Thymus (tissue), 14 donors: ENCODE measurements around the gene SP2. TPM values are rescaled to one million over a fixed set of nuclear protein-coding genes. Genes with fewer than 3 reads are reported as not detected.
A peak's percentile ranks its signal among the peaks of the same experiment; 100 is the strongest.

Source experiments
- DNase-seq, 9 donors: peaks; one replicate each; pipeline ENCODE4 v3.0.0-alpha.2; 2013; ENCODE audit warnings: low spot score in 9 of 9, low read depth in 6 of 9, missing footprints in 1 of 9
- H3K27ac ChIP-seq, 2 donors: one replicate each; pipeline ENCODE4 v1.5.1; 2013; ENCODE audit warnings: control low read depth in 1 of 2, low read depth in 1 of 2, low read length in 1 of 2, mild to moderate bottlenecking in 1 of 2, moderate library complexity in 1 of 2
- H3K27me3 ChIP-seq, 2 donors: one replicate each; pipeline ENCODE4 v1.5.1; 2013; ENCODE audit warnings: low read length in 1 of 2; ENCODE audit not compliant: control insufficient read depth in 2 of 2, insufficient read depth in 1 of 2
- H3K36me3 ChIP-seq, 2 donors: one replicate each; pipeline ENCODE4 v1.5.1; 2013; ENCODE audit warnings: low read length in 1 of 2, mild to moderate bottlenecking in 1 of 2, moderate library complexity in 1 of 2; ENCODE audit not compliant: control insufficient read depth in 2 of 2, insufficient read depth in 2 of 2
- H3K4me1 ChIP-seq, 2 donors: one replicate each; pipeline ENCODE4 v1.5.1; 2013; ENCODE audit warnings: low read length in 2 of 2; ENCODE audit not compliant: control insufficient read depth in 2 of 2, insufficient read depth in 2 of 2
- H3K4me3 ChIP-seq, 2 donors: one replicate each; pipeline ENCODE4 v1.5.1; 2013; ENCODE audit warnings: low read length in 2 of 2, control low read depth in 1 of 2, mild to moderate bottlenecking in 1 of 2
- H3K9me3 ChIP-seq, 2 donors: one replicate each; pipeline ENCODE4 v1.5.1; 2013; ENCODE audit warnings: low read length in 1 of 2, mild to moderate bottlenecking in 1 of 2; ENCODE audit not compliant: control insufficient read depth in 2 of 2, insufficient read depth in 1 of 2
- WGBS: extraction: QIAGEN DNeasy Blood & Tissue Kit; methylation state at CpG from one replicate; pipeline ENCODE4 v1.1.7; 2013; 5-methylcytosine and 5-hydroxymethylcytosine counted together
- long read RNA-seq, 10 donors: transcript quantifications; one replicate each; lab custom pipeline, GENCODE V29; 2026
- polyA plus RNA-seq: library from polyadenylated mRNA; stranded (reverse); fragments of 200-250 nt; gene quantifications from one replicate; pipeline ENCODE4 v1.2.3, GENCODE V29; 2013
- total RNA-seq: library from RNA; stranded (reverse); fragments of 120-200 nt; gene quantifications from one replicate; pipeline ENCODE4 v1.2.4, GENCODE V29; 2013
- donor health status: healthy.

Gene SP2
- total RNA-seq, result 1.3 TPM
- polyA plus RNA-seq, result 10.6 TPM
- long read RNA-seq, donor 1, result 0 reads
- long read RNA-seq, donor 2, result 0 reads
- long read RNA-seq, donor 3, partial matches to known transcripts, result 9 of 11 reads
- long read RNA-seq, donor 3, other reads (novel, unspliced or antisense), result 0 of 11 reads
- long read RNA-seq, donor 4, partial matches to known transcripts, result 5 of 9 reads
- long read RNA-seq, donor 4, other reads (novel, unspliced or antisense), result 0 of 9 reads
- long read RNA-seq, donor 5, partial matches to known transcripts, result 37 of 39 reads
- long read RNA-seq, donor 5, other reads (novel, unspliced or antisense), result 0 of 39 reads
- long read RNA-seq, donor 6, transcript SP2-201 (7 exons, 3,112 nt), result major isoform, 5 of 10 reads
- long read RNA-seq, donor 6, partial matches to known transcripts, result 5 of 10 reads
- long read RNA-seq, donor 6, other reads (novel, unspliced or antisense), result 0 of 10 reads
- long read RNA-seq, donor 7, partial matches to known transcripts, result 11 of 13 reads
- long read RNA-seq, donor 7, other reads (novel, unspliced or antisense), result 0 of 13 reads
- long read RNA-seq, donor 8, partial matches to known transcripts, result 5 of 6 reads
- long read RNA-seq, donor 8, other reads (novel, unspliced or antisense), result 0 of 6 reads
- long read RNA-seq, donor 9, partial matches to known transcripts, result 11 of 11 reads
- long read RNA-seq, donor 9, other reads (novel, unspliced or antisense), result 0 of 11 reads
- long read RNA-seq, donor 10, partial matches to known transcripts, result 8 of 10 reads
- long read RNA-seq, donor 10, other reads (novel, unspliced or antisense), result 0 of 10 reads

DNA sequence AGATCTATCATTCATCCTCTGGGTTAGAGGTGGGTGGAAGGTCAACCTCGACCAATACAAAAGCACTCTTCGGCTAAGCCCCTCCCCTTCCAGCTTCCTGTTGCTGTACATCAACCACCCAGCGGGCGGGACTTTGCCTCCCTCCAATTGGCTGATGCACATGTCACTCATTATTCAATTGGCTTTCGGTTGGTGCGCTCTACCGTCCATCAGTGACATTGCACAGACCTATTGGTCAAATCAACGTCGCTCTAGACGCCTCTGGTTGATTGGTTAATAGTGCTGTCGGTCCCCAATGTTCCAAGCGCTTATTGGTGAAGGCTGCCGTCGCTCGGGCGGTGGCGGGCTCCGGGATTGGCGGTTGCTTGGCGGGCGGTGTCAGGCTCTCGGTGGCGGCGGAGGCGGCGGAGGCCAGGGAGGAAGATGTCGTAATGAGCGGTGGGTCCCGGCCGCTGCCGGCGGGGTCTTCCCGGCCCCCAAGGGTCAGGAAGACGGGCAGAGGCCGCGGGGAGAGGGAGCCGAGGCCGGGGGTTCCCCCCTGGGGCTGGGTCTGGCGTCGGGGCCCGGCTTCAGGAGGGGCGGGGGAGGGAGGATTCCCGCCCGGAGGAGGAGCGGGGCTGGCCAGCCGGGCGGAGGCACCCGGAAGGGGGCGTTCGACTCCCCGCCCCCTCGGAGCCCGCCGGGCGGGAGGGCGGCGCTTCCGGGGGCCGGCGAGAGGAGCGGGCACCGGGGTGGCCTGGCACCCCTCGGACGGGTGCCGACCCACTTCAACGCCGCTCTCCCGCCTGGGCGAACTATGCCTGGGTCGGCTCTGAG, at the start of gene SP2:
SP2 (plus strand) TSS at position 381 of the 816 bp plus-strand sequence; CDS start at position 432, 51 bp downstream.
- H3K4me1 ChIP-seq, result peaks cover 20 to 32% of the 10 kb centered on the region in 2 donors
- H3K4me3 ChIP-seq, result peak within 1 kb of the TSS; percentile 75 to 96
- peaks cover 0 to 18% of the 10 kb centered on the region in 2 donors for H3K36me3 ChIP-seq
- H3K9me3 ChIP-seq, result no peaks in the 10 kb centered on the region
- H3K27ac ChIP-seq, result peak within 1 kb of the TSS; percentile 94 to 98
- no peaks in the 10 kb centered on the region for H3K27me3 ChIP-seq
- under 1% methylated on average over 70 of the region's 70 CpGs for WGBS
- peak; percentile 100 for DNase-seq

DNA sequence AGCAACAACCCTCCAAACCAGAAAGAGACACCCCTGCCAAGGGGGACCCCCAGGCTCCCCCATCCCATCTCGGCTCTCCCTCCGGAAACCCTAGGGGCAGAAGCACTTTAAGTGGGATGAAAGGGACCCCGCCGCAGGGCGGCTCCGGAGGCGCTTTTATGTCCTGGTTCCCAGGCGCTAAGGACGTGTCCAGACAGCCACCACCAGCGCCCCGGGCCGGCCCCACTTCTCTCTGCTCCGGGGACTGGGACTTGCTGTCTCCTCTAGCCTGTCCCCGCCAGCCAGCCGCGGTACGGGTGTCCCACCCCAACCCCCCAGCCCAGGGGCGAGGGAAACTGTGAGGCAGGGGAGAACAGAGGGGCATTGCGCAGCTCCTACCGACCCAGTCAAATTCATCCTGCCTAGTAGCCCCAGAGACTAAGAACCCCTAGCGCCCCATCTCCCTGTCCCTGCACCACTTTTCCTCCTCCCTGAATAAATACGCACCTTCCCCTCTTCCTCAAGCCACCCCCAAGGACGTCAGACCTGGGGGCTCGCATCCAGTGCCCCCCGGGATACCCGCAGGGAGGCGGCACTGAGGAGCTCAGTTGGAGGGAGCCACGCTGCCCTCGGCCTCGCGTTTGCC, 49.2 kb upstream of the SP2 start:
- H3K9me3 ChIP-seq, result peaks cover 0 to 18% of the 10 kb centered on the region in 2 donors
- no peak overlapping the region for H3K27ac ChIP-seq
- 17% methylated on average over 31 of the region's 31 CpGs for WGBS
- H3K4me3 ChIP-seq, result no peak overlapping the region
- no peaks in the 10 kb centered on the region for H3K36me3 ChIP-seq
- no peak for DNase-seq
- H3K4me1 ChIP-seq, result peaks cover 2 to 48% of the 10 kb centered on the region in 2 donors
- H3K27me3 ChIP-seq, result peaks cover 69 to 80% of the 10 kb centered on the region in 2 donors

- DNase-seq, result peak in 4 of 9 donors; percentile 30 to 54 (median 42)
- Histone ChIP-seq H3K9me3 (peaks cover 0 to 18% of the 10 kb centered on the region in 2 donors), H3K27ac (no peak overlapping the region), H3K4me1 (peaks cover 2 to 52% of the 10 kb centered on the region in 2 donors), H3K4me3 (no peak overlapping the region), H3K36me3 (no peaks in the 10 kb centered on the region), H3K27me3 (peaks cover 77 to 87% of the 10 kb centered on the region in 2 donors)
- WGBS, result 31% methylated on average over 71 of the region's 71 CpGs
Measured at GRCh38 chr17:47847341-47848197, 48.5 kb upstream of the SP2 start.

DNA sequence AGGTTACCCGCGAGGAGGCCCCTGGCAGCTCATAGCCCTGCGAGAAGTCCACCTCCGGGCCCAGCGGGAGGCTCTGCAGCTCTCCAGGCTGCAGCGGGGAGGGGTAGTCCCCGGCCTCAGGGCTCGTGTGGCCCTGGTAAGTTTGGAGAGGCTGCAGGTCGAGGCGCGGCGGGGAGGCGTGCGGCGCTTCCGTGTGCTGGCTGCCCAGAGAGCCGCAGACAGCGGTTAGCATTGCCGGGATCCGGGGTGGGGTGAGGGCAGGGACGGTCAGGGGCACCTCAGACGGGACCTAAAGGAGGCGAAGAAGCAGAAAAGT, 47.9 kb upstream of the SP2 start:
- peaks cover 0 to 18% of the 10 kb centered on the region in 2 donors for H3K9me3 ChIP-seq
- H3K27ac ChIP-seq, result no peak overlapping the region
- WGBS, result 68% methylated on average over 23 of the region's 23 CpGs
- H3K4me3 ChIP-seq, result no peak overlapping the region
- H3K4me1 ChIP-seq, result peaks cover 2 to 48% of the 10 kb centered on the region in 2 donors
- H3K27me3 ChIP-seq, result peaks cover 83 to 93% of the 10 kb centered on the region in 2 donors
- DNase-seq, result no peak
- H3K36me3 ChIP-seq, result no peaks in the 10 kb centered on the region

DNA sequence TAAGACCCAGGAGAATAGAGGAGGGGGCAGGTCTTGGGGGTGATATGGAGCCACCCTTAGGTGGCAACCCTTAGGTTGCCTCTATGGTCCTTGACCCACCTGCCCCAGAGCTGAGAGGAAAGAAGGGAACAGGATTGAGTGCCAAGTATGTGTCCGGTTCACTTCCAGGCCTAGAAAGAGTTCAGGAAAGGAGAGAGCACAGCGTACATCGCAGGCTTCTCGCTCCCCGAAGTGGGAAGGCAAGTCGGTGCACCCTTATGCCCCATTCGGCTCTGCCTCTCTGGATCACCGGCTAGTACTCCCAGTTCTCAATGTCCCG, 45.7 kb upstream of the SP2 start:
- no peaks in the 10 kb centered on the region for H3K36me3 ChIP-seq
- no peak overlapping the region for H3K27ac ChIP-seq
- peaks cover 94 to 100% of the 10 kb centered on the region in 2 donors for H3K27me3 ChIP-seq
- no peak for DNase-seq
- no peak overlapping the region for H3K4me3 ChIP-seq
- H3K9me3 ChIP-seq, result peaks cover 0 to 18% of the 10 kb centered on the region in 2 donors
- H3K4me1 ChIP-seq, result peaks cover 2 to 37% of the 10 kb centered on the region in 2 donors
- WGBS, result 68% methylated on average over 9 of the region's 9 CpGs

DNA sequence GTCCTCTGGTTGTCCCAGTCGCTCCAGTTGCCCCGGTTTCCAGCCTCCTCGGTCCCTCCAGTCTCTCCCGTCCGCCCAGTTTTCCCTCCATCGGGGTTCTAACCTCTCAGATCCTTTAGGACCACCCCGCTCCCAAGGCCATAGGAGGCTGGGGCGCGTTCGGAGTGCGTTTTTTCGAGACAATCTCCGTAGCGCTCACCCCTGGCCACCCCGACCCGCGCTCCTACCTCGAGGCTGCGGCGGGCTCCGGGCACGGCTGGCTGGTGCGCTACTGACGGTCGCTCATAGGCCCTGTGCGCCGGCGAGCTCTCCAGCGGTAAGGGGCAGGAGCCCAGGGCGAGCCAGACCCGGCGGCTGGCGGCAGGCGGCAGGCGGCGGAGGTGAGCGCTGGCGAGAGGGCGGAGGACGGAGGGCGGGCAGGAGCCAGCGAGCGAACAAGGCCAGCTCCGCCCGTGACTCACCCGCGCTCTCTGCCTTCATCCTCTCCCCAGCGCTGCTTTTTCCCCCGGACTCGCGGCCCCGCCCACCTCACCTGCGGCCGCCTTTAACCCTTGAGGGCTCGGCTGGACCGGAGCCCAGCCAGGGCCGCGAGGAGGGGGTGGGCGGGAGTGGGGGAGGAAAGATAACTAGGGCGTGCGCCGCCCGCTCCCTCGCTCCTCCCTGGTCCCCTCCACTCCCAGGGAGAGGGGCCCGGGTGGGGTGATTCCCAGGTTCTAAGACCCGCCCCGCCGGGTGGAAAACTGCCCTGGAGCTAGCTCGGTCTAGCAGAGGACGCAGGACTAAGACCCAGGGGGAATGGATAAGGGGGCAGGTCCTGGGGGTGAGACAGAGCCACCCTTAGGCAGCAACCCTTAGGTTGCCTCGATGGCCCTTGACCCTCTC, 45.1 kb upstream of the SP2 start, which contains the start of gene SP6:
SP6 (minus strand) TSS at position 472 of the 882 bp plus-strand sequence. CDS start 2,734 bp downstream, outside the sequence.
- Histone ChIP-seq H3K9me3 (peaks cover 0 to 18% of the 10 kb centered on the region in 2 donors), H3K27ac (no peak within 1 kb of the TSS), H3K4me3 (peak within 1 kb of the TSS in 1 of 2 donors; percentile 14), H3K36me3 (no peaks in the 10 kb centered on the region), H3K4me1 (peaks cover 2 to 37% of the 10 kb centered on the region in 2 donors), H3K27me3 (peaks cover 92 to 100% of the 10 kb centered on the region in 2 donors)
- DNase-seq, result peak in 1 of 9 donors; percentile 47
- 7% methylated on average over 71 of the region's 71 CpGs for WGBS

DNA sequence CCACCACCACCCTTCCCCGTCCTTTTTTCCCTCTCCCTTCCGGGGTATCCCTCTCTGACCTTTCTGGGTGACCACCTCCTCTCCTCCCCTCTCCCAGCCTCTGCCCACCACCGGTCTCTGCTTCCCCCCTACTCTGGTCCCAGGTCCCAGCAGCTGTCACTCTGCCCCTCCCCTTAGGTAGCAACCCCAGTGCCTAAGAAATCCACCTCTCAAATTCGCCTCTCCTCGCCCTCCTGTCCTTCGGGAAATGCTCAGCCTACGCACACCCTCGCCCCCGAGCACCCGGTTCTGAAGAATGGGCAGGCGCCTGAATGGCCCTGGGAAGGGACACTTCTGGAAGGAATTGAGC, 44.3 kb upstream of the SP2 start:
- Histone ChIP-seq H3K27ac (no peak overlapping the region), H3K4me3 (no peak overlapping the region), H3K27me3 (peaks cover 84 to 100% of the 10 kb centered on the region in 2 donors), H3K9me3 (peaks cover 0 to 18% of the 10 kb centered on the region in 2 donors), H3K36me3 (no peaks in the 10 kb centered on the region), H3K4me1 (peaks cover 2 to 30% of the 10 kb centered on the region in 2 donors)
- no peak for DNase-seq
- 31% methylated on average over 11 of the region's 11 CpGs for WGBS
